WTC11 (cell line): ENCODE measurements around the gene KIAA2012. TPM values are rescaled to one million over a fixed set of nuclear protein-coding genes. Genes with fewer than 3 reads are reported as not detected.

ENCODE experiments used
- ATAC-seq: fragments of 200-7000 bp; cut with Tn5 transposase; 2 replicates; pipeline ENCODE4 v1.10.0; 2021; ENCODE audit warnings: mild to moderate bottlenecking, moderate library complexity
- CTCF ChIA-PET: fragments of 300-600 bp; sonication (Branson Sonifier 250); formaldehyde crosslinking; loops from one replicate; lab custom pipeline; 2021; ENCODE audit warnings: antibody characterized with exemption; lab: Charles Lee
- POLR2A ChIA-PET: fragments of 350-600 bp; sonication (Branson Sonifier 250); formaldehyde crosslinking; loops from one replicate; lab custom pipeline; 2021; ENCODE audit warnings: antibody characterized with exemption; lab: Charles Lee
- DNase-seq: peaks from one replicate; pipeline ENCODE4 v3.0.0; 2021; ENCODE audit warnings: low spot score
- H3K27ac Mint-ChIP-seq: 2 replicates; pipeline ENCODE4 v1.8.0; 2021; ENCODE audit warnings: mixed read lengths
- H3K27me3 Mint-ChIP-seq: 2 replicates; pipeline ENCODE4 v1.8.0; 2021; ENCODE audit warnings: low read depth, mild to moderate bottlenecking, moderate library complexity, mixed read lengths
- H3K36me3 Mint-ChIP-seq: 2 replicates; pipeline ENCODE4 v1.8.0; 2021; ENCODE audit warnings: mixed read lengths
- H3K4me1 Mint-ChIP-seq: 2 replicates; pipeline ENCODE4 v1.8.0; 2022; ENCODE audit warnings: mixed read lengths
- H3K4me3 Mint-ChIP-seq: 2 replicates; pipeline ENCODE4 v1.8.0; 2021; ENCODE audit warnings: mild to moderate bottlenecking, moderate library complexity, mixed read lengths
- H3K9me3 Mint-ChIP-seq: 2 replicates; pipeline ENCODE4 v1.8.0; 2021; ENCODE audit warnings: mixed read lengths
- CBFB ChIP-seq: sonication (generic); formaldehyde crosslinking; IDR thresholded peaks from 2 replicates; pipeline ENCODE4 v1.8.1; 2022; ENCODE audit warnings: mild to moderate bottlenecking, low read depth, missing genetic modification reagents
- CREB1 ChIP-seq: sonication (generic); formaldehyde crosslinking; IDR thresholded peaks from 2 replicates; pipeline ENCODE4 v1.8.0; 2023; ENCODE audit warnings: mild to moderate bottlenecking, missing genetic modification reagents
- FOXP1 ChIP-seq: sonication (generic); formaldehyde crosslinking; IDR thresholded peaks from 2 replicates; pipeline ENCODE4 v1.8.0; 2022; ENCODE audit warnings: missing genetic modification reagents, mild to moderate bottlenecking, moderate library complexity, borderline replicate concordance
- JUN ChIP-seq: sonication (generic); formaldehyde crosslinking; IDR thresholded peaks from 2 replicates; pipeline ENCODE4 v1.8.0; 2023; ENCODE audit warnings: mild to moderate bottlenecking, missing genetic modification reagents
- KAT7 ChIP-seq: sonication (generic); formaldehyde crosslinking; IDR thresholded peaks from 2 replicates; pipeline ENCODE4 v1.8.1; 2023; ENCODE audit warnings: missing genetic modification reagents, mild to moderate bottlenecking, borderline replicate concordance
- MXD4 ChIP-seq: fragments of 250-450 bp; sonication (Bioruptor Pico); IDR thresholded peaks from 2 replicates; pipeline ENCODE4 v1.8.0; 2021; ENCODE audit warnings: mild to moderate bottlenecking, moderate library complexity, borderline replicate concordance
- NFYB ChIP-seq: sonication (generic); formaldehyde crosslinking; conservative IDR thresholded peaks from 2 replicates; pipeline ENCODE4 v1.8.0; 2022; ENCODE audit warnings: low read depth, missing genetic modification reagents
- ZNF121 ChIP-seq: sonication (generic); formaldehyde crosslinking; IDR thresholded peaks from 2 replicates; pipeline ENCODE4 v1.8.0; 2023; ENCODE audit warnings: missing genetic modification reagents
- ZNF263 ChIP-seq: sonication (generic); formaldehyde crosslinking; IDR thresholded peaks from 2 replicates; pipeline ENCODE4 v1.8.1; 2022; ENCODE audit warnings: low read depth, mild to moderate bottlenecking, moderate library complexity, missing genetic modification reagents
- total RNA-seq: library from RNA; stranded (reverse); gene quantifications from 3 replicates; pipeline ENCODE4 v1.2.3, GENCODE V29; 2021
- TF ChIP-seq, protein P1 (sequence below): sonication (generic); formaldehyde crosslinking; IDR thresholded peaks from 2 replicates; pipeline ENCODE4 v1.8.0; 2022; ENCODE audit warnings: mild to moderate bottlenecking, missing genetic modification reagents
- TF ChIP-seq, protein P2 (sequence below): sonication (generic); formaldehyde crosslinking; IDR thresholded peaks from 2 replicates; pipeline ENCODE4 v1.8.1; 2023; ENCODE audit warnings: mild to moderate bottlenecking, missing genetic modification reagents, moderate library complexity
- TF ChIP-seq, protein P3 (sequence below): sonication (generic); formaldehyde crosslinking; IDR thresholded peaks from 2 replicates; pipeline ENCODE4 v1.8.0; 2023; ENCODE audit warnings: missing genetic modification reagents, mild to moderate bottlenecking, borderline replicate concordance
- TF ChIP-seq, protein P4 (sequence below): fragments of 250-450 bp; sonication (Bioruptor Pico); IDR thresholded peaks from 2 replicates; pipeline ENCODE4 v1.9.0; 2021; ENCODE audit warnings: mild to moderate bottlenecking
- TF ChIP-seq, protein P5 (sequence below): sonication (generic); formaldehyde crosslinking; IDR thresholded peaks from 2 replicates; pipeline ENCODE4 v1.8.1; 2023; ENCODE audit warnings: mild to moderate bottlenecking, missing genetic modification reagents, borderline replicate concordance
- TF ChIP-seq, protein P6 (sequence below): sonication (generic); formaldehyde crosslinking; IDR thresholded peaks from 2 replicates; pipeline ENCODE4 v1.8.1; 2023; ENCODE audit warnings: mild to moderate bottlenecking, missing genetic modification reagents, moderate library complexity
- TF ChIP-seq, protein P7 (sequence below): fragments of 200-600 bp; IDR thresholded peaks from 2 replicates; pipeline ENCODE4 v1.8.0; 2022; ENCODE audit warnings: antibody characterized with exemption
- TF ChIP-seq, protein P8 (sequence below): sonication (generic); formaldehyde crosslinking; IDR thresholded peaks from 2 replicates; pipeline ENCODE4 v1.8.1; 2023; ENCODE audit warnings: mild to moderate bottlenecking, moderate library complexity, missing genetic modification reagents
- TF ChIP-seq, protein P9 (sequence below): sonication (generic); formaldehyde crosslinking; IDR thresholded peaks from 2 replicates; pipeline ENCODE4 v1.8.0; 2023; ENCODE audit warnings: missing genetic modification reagents
- TF ChIP-seq, protein P10 (sequence below): sonication (generic); formaldehyde crosslinking; conservative IDR thresholded peaks from 2 replicates; pipeline ENCODE4 v1.8.1; 2022; ENCODE audit warnings: mild to moderate bottlenecking, missing genetic modification reagents

KIAA2012 gene
- total RNA-seq, 1 experiment from 2014 or later: not detected

DNA sequence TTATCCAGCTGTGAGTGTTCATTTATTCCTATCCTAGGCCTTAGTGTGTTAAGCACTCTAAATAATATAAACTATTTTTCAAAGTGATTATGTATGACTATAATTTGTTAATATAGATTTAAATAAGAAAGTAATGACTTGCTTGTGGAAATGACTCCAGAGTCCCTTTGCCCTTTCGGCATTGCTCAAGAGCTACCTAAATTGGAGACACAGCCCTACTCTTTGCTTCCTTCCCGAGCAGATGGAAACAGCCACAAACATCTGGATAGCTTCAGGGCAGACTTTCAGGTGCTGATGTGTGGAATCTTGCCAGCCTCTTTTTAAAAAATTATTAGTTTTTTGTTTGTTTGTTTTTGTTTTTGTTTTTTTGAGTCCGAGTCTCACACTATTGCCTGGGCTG lies 121.4 kb downstream of the KIAA2012 start:
- no peaks in the 10 kb centered on the region for H3K27me3 Mint-ChIP-seq
- no peaks in the 10 kb centered on the region for H3K36me3 Mint-ChIP-seq
- no peak overlapping the region for H3K4me3 Mint-ChIP-seq
- no peak overlapping the region for H3K27ac Mint-ChIP-seq
- ChIA-PET POLR2A (no interaction called here), CTCF (no interaction called here)
- TF ChIP-seq ZNF263 (CRISPR knock-in tag): no peak
- no peak for TF ChIP-seq MXD4 (CRISPR knock-in tag)
- TF ChIP-seq, protein P1, sequence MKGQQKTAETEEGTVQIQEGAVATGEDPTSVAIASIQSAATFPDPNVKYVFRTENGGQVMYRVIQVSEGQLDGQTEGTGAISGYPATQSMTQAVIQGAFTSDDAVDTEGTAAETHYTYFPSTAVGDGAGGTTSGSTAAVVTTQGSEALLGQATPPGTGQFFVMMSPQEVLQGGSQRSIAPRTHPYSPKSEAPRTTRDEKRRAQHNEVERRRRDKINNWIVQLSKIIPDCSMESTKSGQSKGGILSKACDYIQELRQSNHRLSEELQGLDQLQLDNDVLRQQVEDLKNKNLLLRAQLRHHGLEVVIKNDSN (CRISPR knock-in tag): no peak
- TF ChIP-seq, protein P2, sequence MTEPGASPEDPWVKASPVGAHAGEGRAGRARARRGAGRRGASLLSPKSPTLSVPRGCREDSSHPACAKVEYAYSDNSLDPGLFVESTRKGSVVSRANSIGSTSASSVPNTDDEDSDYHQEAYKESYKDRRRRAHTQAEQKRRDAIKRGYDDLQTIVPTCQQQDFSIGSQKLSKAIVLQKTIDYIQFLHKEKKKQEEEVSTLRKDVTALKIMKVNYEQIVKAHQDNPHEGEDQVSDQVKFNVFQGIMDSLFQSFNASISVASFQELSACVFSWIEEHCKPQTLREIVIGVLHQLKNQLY (CRISPR knock-in tag): no peak
- TF ChIP-seq, protein P3, sequence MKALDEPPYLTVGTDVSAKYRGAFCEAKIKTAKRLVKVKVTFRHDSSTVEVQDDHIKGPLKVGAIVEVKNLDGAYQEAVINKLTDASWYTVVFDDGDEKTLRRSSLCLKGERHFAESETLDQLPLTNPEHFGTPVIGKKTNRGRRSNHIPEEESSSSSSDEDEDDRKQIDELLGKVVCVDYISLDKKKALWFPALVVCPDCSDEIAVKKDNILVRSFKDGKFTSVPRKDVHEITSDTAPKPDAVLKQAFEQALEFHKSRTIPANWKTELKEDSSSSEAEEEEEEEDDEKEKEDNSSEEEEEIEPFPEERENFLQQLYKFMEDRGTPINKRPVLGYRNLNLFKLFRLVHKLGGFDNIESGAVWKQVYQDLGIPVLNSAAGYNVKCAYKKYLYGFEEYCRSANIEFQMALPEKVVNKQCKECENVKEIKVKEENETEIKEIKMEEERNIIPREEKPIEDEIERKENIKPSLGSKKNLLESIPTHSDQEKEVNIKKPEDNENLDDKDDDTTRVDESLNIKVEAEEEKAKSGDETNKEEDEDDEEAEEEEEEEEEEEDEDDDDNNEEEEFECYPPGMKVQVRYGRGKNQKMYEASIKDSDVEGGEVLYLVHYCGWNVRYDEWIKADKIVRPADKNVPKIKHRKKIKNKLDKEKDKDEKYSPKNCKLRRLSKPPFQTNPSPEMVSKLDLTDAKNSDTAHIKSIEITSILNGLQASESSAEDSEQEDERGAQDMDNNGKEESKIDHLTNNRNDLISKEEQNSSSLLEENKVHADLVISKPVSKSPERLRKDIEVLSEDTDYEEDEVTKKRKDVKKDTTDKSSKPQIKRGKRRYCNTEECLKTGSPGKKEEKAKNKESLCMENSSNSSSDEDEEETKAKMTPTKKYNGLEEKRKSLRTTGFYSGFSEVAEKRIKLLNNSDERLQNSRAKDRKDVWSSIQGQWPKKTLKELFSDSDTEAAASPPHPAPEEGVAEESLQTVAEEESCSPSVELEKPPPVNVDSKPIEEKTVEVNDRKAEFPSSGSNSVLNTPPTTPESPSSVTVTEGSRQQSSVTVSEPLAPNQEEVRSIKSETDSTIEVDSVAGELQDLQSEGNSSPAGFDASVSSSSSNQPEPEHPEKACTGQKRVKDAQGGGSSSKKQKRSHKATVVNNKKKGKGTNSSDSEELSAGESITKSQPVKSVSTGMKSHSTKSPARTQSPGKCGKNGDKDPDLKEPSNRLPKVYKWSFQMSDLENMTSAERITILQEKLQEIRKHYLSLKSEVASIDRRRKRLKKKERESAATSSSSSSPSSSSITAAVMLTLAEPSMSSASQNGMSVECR (CRISPR knock-in tag): no peak
- TF ChIP-seq, protein P4, sequence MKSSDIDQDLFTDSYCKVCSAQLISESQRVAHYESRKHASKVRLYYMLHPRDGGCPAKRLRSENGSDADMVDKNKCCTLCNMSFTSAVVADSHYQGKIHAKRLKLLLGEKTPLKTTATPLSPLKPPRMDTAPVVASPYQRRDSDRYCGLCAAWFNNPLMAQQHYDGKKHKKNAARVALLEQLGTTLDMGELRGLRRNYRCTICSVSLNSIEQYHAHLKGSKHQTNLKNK (CRISPR knock-in tag): no peak
- no peak for TF ChIP-seq CBFB (CRISPR knock-in tag)
- TF ChIP-seq NFYB (CRISPR knock-in tag): no peak
- H3K9me3 Mint-ChIP-seq: no peaks in the 10 kb centered on the region
- DNase-seq: no peak
- no peak for ATAC-seq
- peaks cover 9% of the 10 kb centered on the region for H3K4me1 Mint-ChIP-seq

DNA sequence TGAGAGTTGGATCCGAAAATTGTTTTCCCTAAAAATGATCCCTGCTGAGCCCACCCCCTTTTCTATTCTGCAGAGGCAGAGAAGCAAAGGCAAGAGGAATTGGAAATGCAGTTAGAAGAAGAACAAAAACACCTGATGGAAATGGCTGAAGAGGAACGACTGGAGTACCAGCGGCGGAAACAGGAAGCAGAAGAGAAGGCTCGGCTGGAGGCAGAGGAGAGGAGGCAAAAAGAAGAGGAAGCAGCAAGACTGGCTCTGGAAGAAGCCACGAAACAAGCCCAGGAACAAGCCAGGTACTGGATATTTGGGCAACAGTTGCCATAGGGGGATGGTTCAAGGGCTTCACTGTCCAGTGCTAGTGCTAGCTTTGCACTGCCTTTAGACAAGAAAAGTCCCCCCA lies 123.7 kb downstream of the KIAA2012 start:
- CTCF ChIA-PET: interaction anchor here (0.6 kb wide), 1 partner anchor 53 kb away, joined by 3 read pairs; no protein-coding TSS in a partner anchor
- Mint-ChIP-seq H3K36me3 (no peaks in the 10 kb centered on the region), H3K27ac (no peak overlapping the region), H3K27me3 (no peaks in the 10 kb centered on the region), H3K4me3 (no peak overlapping the region), H3K4me1 (peaks cover 9% of the 10 kb centered on the region), H3K9me3 (no peaks in the 10 kb centered on the region)
- ATAC-seq: no peak
- no peak for DNase-seq
- POLR2A ChIA-PET: interaction anchor here (0.6 kb wide), 1 partner anchor 108 kb away, joined by 4 read pairs; no protein-coding TSS in a partner anchor
- TF ChIP-seq, protein P5, sequence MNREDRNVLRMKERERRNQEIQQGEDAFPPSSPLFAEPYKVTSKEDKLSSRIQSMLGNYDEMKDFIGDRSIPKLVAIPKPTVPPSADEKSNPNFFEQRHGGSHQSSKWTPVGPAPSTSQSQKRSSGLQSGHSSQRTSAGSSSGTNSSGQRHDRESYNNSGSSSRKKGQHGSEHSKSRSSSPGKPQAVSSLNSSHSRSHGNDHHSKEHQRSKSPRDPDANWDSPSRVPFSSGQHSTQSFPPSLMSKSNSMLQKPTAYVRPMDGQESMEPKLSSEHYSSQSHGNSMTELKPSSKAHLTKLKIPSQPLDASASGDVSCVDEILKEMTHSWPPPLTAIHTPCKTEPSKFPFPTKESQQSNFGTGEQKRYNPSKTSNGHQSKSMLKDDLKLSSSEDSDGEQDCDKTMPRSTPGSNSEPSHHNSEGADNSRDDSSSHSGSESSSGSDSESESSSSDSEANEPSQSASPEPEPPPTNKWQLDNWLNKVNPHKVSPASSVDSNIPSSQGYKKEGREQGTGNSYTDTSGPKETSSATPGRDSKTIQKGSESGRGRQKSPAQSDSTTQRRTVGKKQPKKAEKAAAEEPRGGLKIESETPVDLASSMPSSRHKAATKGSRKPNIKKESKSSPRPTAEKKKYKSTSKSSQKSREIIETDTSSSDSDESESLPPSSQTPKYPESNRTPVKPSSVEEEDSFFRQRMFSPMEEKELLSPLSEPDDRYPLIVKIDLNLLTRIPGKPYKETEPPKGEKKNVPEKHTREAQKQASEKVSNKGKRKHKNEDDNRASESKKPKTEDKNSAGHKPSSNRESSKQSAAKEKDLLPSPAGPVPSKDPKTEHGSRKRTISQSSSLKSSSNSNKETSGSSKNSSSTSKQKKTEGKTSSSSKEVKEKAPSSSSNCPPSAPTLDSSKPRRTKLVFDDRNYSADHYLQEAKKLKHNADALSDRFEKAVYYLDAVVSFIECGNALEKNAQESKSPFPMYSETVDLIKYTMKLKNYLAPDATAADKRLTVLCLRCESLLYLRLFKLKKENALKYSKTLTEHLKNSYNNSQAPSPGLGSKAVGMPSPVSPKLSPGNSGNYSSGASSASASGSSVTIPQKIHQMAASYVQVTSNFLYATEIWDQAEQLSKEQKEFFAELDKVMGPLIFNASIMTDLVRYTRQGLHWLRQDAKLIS (CRISPR knock-in tag): no peak
- TF ChIP-seq CREB1 (no peak), JUN (CRISPR knock-in tag) (no peak), ZNF121 (CRISPR knock-in tag) (no peak), FOXP1 (CRISPR knock-in tag) (no peak), KAT7 (no peak)
- TF ChIP-seq, protein P6, sequence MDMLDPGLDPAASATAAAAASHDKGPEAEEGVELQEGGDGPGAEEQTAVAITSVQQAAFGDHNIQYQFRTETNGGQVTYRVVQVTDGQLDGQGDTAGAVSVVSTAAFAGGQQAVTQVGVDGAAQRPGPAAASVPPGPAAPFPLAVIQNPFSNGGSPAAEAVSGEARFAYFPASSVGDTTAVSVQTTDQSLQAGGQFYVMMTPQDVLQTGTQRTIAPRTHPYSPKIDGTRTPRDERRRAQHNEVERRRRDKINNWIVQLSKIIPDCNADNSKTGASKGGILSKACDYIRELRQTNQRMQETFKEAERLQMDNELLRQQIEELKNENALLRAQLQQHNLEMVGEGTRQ (CRISPR knock-in tag): no peak
- TF ChIP-seq, protein P7, sequence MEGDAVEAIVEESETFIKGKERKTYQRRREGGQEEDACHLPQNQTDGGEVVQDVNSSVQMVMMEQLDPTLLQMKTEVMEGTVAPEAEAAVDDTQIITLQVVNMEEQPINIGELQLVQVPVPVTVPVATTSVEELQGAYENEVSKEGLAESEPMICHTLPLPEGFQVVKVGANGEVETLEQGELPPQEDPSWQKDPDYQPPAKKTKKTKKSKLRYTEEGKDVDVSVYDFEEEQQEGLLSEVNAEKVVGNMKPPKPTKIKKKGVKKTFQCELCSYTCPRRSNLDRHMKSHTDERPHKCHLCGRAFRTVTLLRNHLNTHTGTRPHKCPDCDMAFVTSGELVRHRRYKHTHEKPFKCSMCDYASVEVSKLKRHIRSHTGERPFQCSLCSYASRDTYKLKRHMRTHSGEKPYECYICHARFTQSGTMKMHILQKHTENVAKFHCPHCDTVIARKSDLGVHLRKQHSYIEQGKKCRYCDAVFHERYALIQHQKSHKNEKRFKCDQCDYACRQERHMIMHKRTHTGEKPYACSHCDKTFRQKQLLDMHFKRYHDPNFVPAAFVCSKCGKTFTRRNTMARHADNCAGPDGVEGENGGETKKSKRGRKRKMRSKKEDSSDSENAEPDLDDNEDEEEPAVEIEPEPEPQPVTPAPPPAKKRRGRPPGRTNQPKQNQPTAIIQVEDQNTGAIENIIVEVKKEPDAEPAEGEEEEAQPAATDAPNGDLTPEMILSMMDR: no peak
- TF ChIP-seq, protein P8, sequence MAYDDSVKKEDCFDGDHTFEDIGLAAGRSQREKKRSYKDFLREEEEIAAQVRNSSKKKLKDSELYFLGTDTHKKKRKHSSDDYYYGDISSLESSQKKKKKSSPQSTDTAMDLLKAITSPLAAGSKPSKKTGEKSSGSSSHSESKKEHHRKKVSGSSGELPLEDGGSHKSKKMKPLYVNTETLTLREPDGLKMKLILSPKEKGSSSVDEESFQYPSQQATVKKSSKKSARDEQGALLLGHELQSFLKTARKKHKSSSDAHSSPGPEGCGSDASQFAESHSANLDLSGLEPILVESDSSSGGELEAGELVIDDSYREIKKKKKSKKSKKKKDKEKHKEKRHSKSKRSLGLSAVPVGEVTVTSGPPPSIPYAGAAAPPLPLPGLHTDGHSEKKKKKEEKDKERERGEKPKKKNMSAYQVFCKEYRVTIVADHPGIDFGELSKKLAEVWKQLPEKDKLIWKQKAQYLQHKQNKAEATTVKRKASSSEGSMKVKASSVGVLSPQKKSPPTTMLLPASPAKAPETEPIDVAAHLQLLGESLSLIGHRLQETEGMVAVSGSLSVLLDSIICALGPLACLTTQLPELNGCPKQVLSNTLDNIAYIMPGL: no peak
- TF ChIP-seq, protein P9, sequence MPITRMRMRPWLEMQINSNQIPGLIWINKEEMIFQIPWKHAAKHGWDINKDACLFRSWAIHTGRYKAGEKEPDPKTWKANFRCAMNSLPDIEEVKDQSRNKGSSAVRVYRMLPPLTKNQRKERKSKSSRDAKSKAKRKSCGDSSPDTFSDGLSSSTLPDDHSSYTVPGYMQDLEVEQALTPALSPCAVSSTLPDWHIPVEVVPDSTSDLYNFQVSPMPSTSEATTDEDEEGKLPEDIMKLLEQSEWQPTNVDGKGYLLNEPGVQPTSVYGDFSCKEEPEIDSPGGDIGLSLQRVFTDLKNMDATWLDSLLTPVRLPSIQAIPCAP: no peak
- TF ChIP-seq, protein P10, sequence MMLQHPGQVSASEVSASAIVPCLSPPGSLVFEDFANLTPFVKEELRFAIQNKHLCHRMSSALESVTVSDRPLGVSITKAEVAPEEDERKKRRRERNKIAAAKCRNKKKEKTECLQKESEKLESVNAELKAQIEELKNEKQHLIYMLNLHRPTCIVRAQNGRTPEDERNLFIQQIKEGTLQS: no peak
